CD4-positive, alpha-beta T cell treated with Interleukin-17A for 1 hour (primary cell): Measurements from ENCODE around the gene TEKT3.

Source experiments
- DNase-seq: peaks from one replicate; pipeline ENCODE4 v3.0.0-alpha.2; 2020

The TEKT3 gene

GRCh38 chr17:15263206-15263579, 78.2 kb downstream of the TEKT3 start:
- DNase-seq, result no peak

GRCh38 chr17:15262291-15263205, 78.8 kb downstream of the TEKT3 start:
- no peak for DNase-seq

- no peak for DNase-seq
Observed at GRCh38 chr17:15261802-15262290, 79.6 kb downstream of the TEKT3 start.

GRCh38 chr17:15261258-15261801, 80.1 kb downstream of the TEKT3 start:
- DNase-seq, result no peak

GRCh38 chr17:15260376-15261257, 80.8 kb downstream of the TEKT3 start:
- DNase-seq, result peak; percentile 28

- no peak for DNase-seq
Observed at GRCh38 chr17:15257796-15258512, 83.4 kb downstream of the TEKT3 start.

- peak; percentile 61 for DNase-seq
Observed at GRCh38 chr17:15257258-15257788, 84.1 kb downstream of the TEKT3 start.

- no peak for DNase-seq
Observed at GRCh38 chr17:15256689-15257088, 84.7 kb downstream of the TEKT3 start.

- DNase-seq, result no peak
Observed at GRCh38 chr17:15255713-15256454, 85.5 kb downstream of the TEKT3 start.
